Kidney (tissue), 14 donors: ENCODE measurements around the gene HEYL. TPM values are rescaled to one million over a fixed set of nuclear protein-coding genes. Genes with fewer than 3 reads are reported as not detected.

Experiments
- DNase-seq, 5 donors: peaks; one replicate each; pipeline ENCODE4 v3.0.0-alpha.2; 2013 to 2020
- FAIRE-seq: peaks from 2 replicates; lab custom pipeline; 2012; peaks lifted over from hg19 to GRCh38; lab: Jason Lieb, UNC
- H3K27ac ChIP-seq, 2 donors: one replicate each; pipeline ENCODE4 v1.7.0; 2013; ENCODE audit warnings: low read depth in 2 of 2, low read length in 2 of 2, inconsistent platforms in 1 of 2
- H3K27me3 ChIP-seq: one replicate; pipeline ENCODE4 v1.7.1; 2013; ENCODE audit warnings: low read length, inconsistent platforms; ENCODE audit not compliant: control insufficient read depth, insufficient read depth
- H3K36me3 ChIP-seq, 3 donors: one replicate each; pipeline versions ENCODE4 v1.7.0 to v1.7.1; 2013; ENCODE audit warnings: low read length in 3 of 3, control low read depth in 1 of 3, inconsistent platforms in 1 of 3; ENCODE audit not compliant: insufficient read depth in 3 of 3, control insufficient read depth in 2 of 3
- H3K4me1 ChIP-seq, 3 donors: one replicate each; pipeline versions ENCODE4 v1.7.0 to v1.7.1; 2013; ENCODE audit warnings: low read length in 3 of 3, inconsistent platforms in 1 of 3, low read depth in 1 of 3; ENCODE audit not compliant: control insufficient read depth in 2 of 3, insufficient read depth in 2 of 3
- H3K4me3 ChIP-seq, 3 donors: one replicate each; pipeline versions ENCODE4 v1.7.0 to v1.8.1; 2013; ENCODE audit warnings: low read length in 3 of 3, control low read depth in 1 of 3, inconsistent platforms in 1 of 3
- H3K9ac ChIP-seq, 3 donors: one replicate each; pipeline versions ENCODE4 v1.7.0 to v1.7.1; 2013; ENCODE audit warnings: low read length in 3 of 3, control low read depth in 1 of 3, inconsistent platforms in 1 of 3
- H3K9me3 ChIP-seq, 3 donors: one replicate each; pipeline versions ENCODE4 v1.7.0 to v1.7.1; 2013; ENCODE audit warnings: low read length in 3 of 3, control low read depth in 1 of 3, inconsistent platforms in 1 of 3; ENCODE audit not compliant: control insufficient read depth in 2 of 3, insufficient read depth in 1 of 3
- intact Hi-C: fragments of 100-400 bp; cut with DNase I; formaldehyde crosslinking; loops from one replicate; pipeline ENCODE4 v1.11.1; 2022
- polyA plus RNA-seq: library from polyadenylated mRNA; stranded (reverse); fragments of 350-450 nt; fragmentation: Illumina TruSeq; extraction: RNeasy Lipid Tissue Mini Kit (QIAGEN cat#74804); gene quantifications from one replicate; pipeline ENCODE4 v1.2.3, GENCODE V29; 2014; ENCODE audit warnings: low read depth, low replicate concordance; ENCODE audit not compliant: insufficient read depth
- total RNA-seq: library from RNA; stranded (reverse); fragmentation: NEBNext Ultra II Directional; extraction: Animal tissue kit (Norgen Biotek cat#: 25700); gene quantifications from one replicate; pipeline ENCODE4 v1.2.1, GENCODE V29; 2021
- TF ChIP-seq, protein P1 (sequence below): IDR thresholded peaks from 3 replicates; pipeline ENCODE4 v1.5.1; 2012; ENCODE audit warnings: mild to moderate bottlenecking, moderate library complexity, borderline replicate concordance; ENCODE audit not compliant: insufficient read depth; ENCODE audit errors: extremely low read depth
- donor health status: control.
- donor health status: control.
- donor health status: control.
- donor health status: control.
- donor health status: control.
- donor health status: DM: yes; HTN: yes; CAD: no.
- donor health status: Normal renal cell carcinoma (clear cell type).

Gene HEYL
- total and polyA plus RNA-seq, 2 donors from 2014 or later: 7.2 to 32.8 TPM

DNA sequence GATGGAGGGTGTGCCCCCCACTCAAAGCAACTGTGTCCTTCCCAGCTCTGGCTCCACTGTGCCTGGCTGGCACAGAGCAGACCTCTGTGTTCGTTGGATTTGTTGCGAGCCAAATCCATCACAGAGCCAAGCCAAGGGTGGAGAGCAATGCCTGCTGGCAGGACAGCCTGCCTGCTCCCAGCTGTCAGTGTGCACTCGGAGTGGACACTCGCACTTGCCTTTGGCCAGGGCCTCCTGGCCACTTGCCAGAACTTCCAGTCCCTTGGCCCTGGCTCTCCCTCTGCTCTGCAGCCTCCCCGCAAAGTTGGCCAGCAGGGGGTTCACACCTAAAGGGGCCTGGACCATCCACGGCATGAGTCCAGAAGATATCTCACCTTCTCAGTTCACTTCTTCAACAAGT lies 16.4 kb downstream of the HEYL start:
- Histone ChIP-seq H3K9me3 (no peaks in the 10 kb centered on the region), H3K27me3 (no peaks in the 10 kb centered on the region), H3K9ac (no peak overlapping the region), H3K4me1 (peaks cover 0 to 4% (median 0%) of the 10 kb centered on the region in 3 donors), H3K4me3 (no peak overlapping the region), H3K36me3 (no peaks in the 10 kb centered on the region), H3K27ac (no peak overlapping the region)
- FAIRE-seq: no peak
- TF ChIP-seq, protein P1, sequence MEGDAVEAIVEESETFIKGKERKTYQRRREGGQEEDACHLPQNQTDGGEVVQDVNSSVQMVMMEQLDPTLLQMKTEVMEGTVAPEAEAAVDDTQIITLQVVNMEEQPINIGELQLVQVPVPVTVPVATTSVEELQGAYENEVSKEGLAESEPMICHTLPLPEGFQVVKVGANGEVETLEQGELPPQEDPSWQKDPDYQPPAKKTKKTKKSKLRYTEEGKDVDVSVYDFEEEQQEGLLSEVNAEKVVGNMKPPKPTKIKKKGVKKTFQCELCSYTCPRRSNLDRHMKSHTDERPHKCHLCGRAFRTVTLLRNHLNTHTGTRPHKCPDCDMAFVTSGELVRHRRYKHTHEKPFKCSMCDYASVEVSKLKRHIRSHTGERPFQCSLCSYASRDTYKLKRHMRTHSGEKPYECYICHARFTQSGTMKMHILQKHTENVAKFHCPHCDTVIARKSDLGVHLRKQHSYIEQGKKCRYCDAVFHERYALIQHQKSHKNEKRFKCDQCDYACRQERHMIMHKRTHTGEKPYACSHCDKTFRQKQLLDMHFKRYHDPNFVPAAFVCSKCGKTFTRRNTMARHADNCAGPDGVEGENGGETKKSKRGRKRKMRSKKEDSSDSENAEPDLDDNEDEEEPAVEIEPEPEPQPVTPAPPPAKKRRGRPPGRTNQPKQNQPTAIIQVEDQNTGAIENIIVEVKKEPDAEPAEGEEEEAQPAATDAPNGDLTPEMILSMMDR: no peak
- intact Hi-C loops: no loop called here
- no peak for DNase-seq

DNA sequence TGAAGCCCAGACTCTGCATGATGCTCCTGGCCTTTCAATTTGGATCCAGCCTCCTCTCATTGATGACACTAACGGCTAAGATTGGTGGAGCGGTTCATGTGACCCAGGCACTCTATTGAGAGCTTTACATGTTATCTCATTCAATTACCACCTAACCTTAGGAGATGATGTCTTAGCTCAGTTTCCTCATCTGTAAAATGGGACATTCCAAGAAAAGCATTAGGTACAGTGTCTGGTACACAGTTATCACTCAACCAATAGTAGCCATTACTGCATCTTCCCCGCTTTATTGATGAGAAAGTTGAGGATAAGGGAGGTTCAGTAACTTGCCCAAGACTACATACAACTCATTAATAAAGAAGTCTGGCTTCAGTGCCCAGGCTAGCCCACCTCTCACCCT lies 17.0 kb downstream of the HEYL start:
- TF ChIP-seq, protein P1: no peak
- no peak for FAIRE-seq

DNA sequence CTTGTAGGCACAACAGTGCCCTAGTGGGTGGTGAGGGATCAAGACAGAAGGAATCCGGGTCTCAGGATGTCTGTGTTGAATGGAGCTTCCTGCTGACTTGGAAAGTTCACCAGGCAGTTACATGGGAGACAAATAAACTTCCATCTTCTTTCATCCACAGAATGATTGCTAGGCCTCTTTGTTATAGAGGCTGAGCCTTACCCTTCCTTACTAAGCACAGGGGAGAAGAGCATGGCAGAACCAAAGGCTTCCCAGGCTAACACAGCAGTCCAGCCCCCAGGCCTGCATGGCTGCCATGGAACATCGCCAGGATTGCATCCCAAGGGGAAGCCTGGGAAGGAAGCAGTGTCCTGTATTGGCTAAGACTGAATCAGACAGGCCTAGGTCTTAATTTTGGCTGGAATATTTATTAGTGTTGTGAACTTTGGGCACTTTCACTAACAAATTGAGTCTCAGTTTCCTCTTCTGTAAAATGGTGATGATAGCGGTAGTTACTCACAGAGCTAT lies 18.7 kb downstream of the HEYL start:
- Histone ChIP-seq H3K27me3 (no peaks in the 10 kb centered on the region), H3K4me1 (peaks cover 0 to 2% (median 0%) of the 10 kb centered on the region in 3 donors), H3K4me3 (no peak overlapping the region), H3K9ac (no peak overlapping the region), H3K27ac (no peak overlapping the region), H3K9me3 (no peaks in the 10 kb centered on the region), H3K36me3 (no peaks in the 10 kb centered on the region)
- intact Hi-C loops: no loop called here
- DNase-seq (no peak), FAIRE-seq (no peak)
- TF ChIP-seq, protein P1: no peak

More for the DNA sequence above, 17.0 kb downstream of the HEYL start:
- intact Hi-C loops: no loop called here
- Histone ChIP-seq H3K27ac (no peak overlapping the region), H3K9ac (no peak overlapping the region), H3K4me3 (no peak overlapping the region), H3K9me3 (no peaks in the 10 kb centered on the region), H3K4me1 (peaks cover 0 to 4% (median 0%) of the 10 kb centered on the region in 3 donors), H3K36me3 (no peaks in the 10 kb centered on the region), H3K27me3 (no peaks in the 10 kb centered on the region)
- DNase-seq: no peak

DNA sequence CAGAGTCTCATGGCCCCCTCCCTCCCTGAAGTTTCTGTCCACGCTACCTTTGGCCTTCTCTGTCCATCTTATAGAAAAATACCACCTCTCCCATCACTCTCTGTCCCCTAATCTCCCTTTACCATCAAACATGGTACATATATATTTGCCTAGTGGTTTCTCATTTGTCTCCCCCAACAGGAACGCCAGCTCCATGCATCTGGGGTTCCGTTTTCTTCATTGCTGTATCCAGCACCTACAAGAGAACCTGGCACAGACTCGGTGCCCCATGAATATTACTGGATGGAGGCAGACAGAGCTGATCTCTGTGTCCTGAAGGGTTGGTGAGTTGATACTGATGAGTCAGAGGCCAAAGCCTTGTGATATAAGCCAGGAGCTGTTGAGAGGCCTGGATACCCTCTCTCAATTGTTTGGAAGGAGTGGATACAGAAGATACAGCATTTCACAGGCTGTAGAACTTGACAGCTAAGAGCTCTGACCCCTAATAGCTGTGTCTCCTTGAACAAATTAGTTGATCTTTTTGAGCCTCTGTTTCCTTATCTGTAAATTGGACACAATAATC lies 21.9 kb downstream of the HEYL start:
- intact Hi-C loops: no loop called here
- Histone ChIP-seq H3K36me3 (no peaks in the 10 kb centered on the region), H3K4me1 (no peaks in the 10 kb centered on the region), H3K9me3 (no peaks in the 10 kb centered on the region), H3K27me3 (no peaks in the 10 kb centered on the region), H3K4me3 (no peak overlapping the region), H3K9ac (no peak overlapping the region), H3K27ac (no peak overlapping the region)
- DNase-seq: peak in 1 of 5 donors; percentile 0
- FAIRE-seq: no peak
- TF ChIP-seq, protein P1: no peak
